K562 (cell line): Measurements from ENCODE around the gene ZNF785. TPM values are rescaled to one million over a fixed set of nuclear protein-coding genes. Genes with fewer than 3 reads are reported as not detected.

Source experiments
- BCL6 ChIP-seq: fragments of 250-450 bp; sonication (Bioruptor Pico); IDR thresholded peaks from 2 replicates; pipeline ENCODE4 v1.4.0; 2020
- CHD2 ChIP-seq: IDR thresholded peaks from 2 replicates; pipeline ENCODE4 v1.6.1; 2011; ENCODE audit warnings: low read depth, low read length
- ETS2 ChIP-seq: IDR thresholded peaks from 2 replicates; pipeline ENCODE4 v1.6.1; 2016; ENCODE audit warnings: borderline replicate concordance, missing genetic modification characterization, mild to moderate bottlenecking, moderate library complexity, missing compliant biosample characterization; ENCODE audit not compliant: poor library complexity, severe bottlenecking
- HSF4 ChIP-seq: fragments of 250-450 bp; sonication (Bioruptor Pico); IDR thresholded peaks from 2 replicates; pipeline ENCODE4 v2.1.2; 2022; ENCODE audit warnings: mild to moderate bottlenecking, moderate library complexity, borderline replicate concordance
- KAT8 ChIP-seq: fragments of 450-650 bp; IDR thresholded peaks from 2 replicates; pipeline ENCODE4 v1.6.1; 2016; ENCODE audit warnings: low read depth, mild to moderate bottlenecking
- MAX ChIP-seq: sonication (generic); formaldehyde crosslinking; IDR thresholded peaks from 2 replicates; pipeline ENCODE4 v1.9.0; 2022; ENCODE audit warnings: mild to moderate bottlenecking, missing genetic modification reagents
- RBBP5 ChIP-seq: fragments of 200-600 bp; sonication (generic); IDR thresholded peaks from 2 replicates; pipeline ENCODE4 v1.6.1; 2012; ENCODE audit warnings: borderline replicate concordance, mild to moderate bottlenecking, low read length, control low read depth, inconsistent platforms; ENCODE audit not compliant: insufficient read depth, poor library complexity, severe bottlenecking
- RBM15 ChIP-seq: fragments of 200-400 bp; formaldehyde crosslinking; IDR thresholded peaks from 2 replicates; pipeline ENCODE4 v1.6.1; 2018; ENCODE audit warnings: mild to moderate bottlenecking, low read length, moderate library complexity; ENCODE audit not compliant: insufficient read depth
- SMC3 ChIP-seq: conservative IDR thresholded peaks from 2 replicates; pipeline ENCODE4 v1.6.1; 2011; ENCODE audit warnings: low read depth, low read length, improper control_type of control experiment; ENCODE audit not compliant: insufficient read depth
- STAT6 ChIP-seq: sonication (generic); formaldehyde crosslinking; IDR thresholded peaks from 2 replicates; pipeline ENCODE4 v1.8.1; 2023; ENCODE audit warnings: mild to moderate bottlenecking, missing genetic modification reagents
- TSC22D4 ChIP-seq: fragments of 450-650 bp; IDR thresholded peaks from 2 replicates; pipeline ENCODE4 v1.6.1; 2016; ENCODE audit warnings: missing genetic modification characterization, missing biosample characterization, control low read depth
- ZBTB17 ChIP-seq: fragments of 450-650 bp; formaldehyde crosslinking; IDR thresholded peaks from 2 replicates; pipeline ENCODE4 v1.4.0; 2020; ENCODE audit warnings: mild to moderate bottlenecking
- ZBTB2 ChIP-seq: fragments of 450-650 bp; IDR thresholded peaks from 2 replicates; pipeline ENCODE4 v1.6.1; 2016; ENCODE audit warnings: antibody characterized with exemption
- ZBTB9 ChIP-seq: fragments of 450-650 bp; formaldehyde crosslinking; IDR thresholded peaks from 2 replicates; pipeline ENCODE4 v1.4.0; 2020; ENCODE audit warnings: mild to moderate bottlenecking, moderate library complexity
- ZNF165 ChIP-seq: fragments of 250-450 bp; sonication (Bioruptor Pico); IDR thresholded peaks from 2 replicates; pipeline ENCODE4 v1.4.0; 2020; ENCODE audit warnings: borderline replicate concordance
- ZNF197 ChIP-seq: fragments of 200-800 bp; sonication (Bioruptor generic); IDR thresholded peaks from 2 replicates; pipeline ENCODE4 v1.6.1; 2016; ENCODE audit warnings: low read depth, missing genetic modification characterization, missing compliant biosample characterization
- ZNF263 ChIP-seq: sonication (generic); formaldehyde crosslinking; IDR thresholded peaks from 2 replicates; pipeline ENCODE4 v1.8.0; 2022; ENCODE audit warnings: mild to moderate bottlenecking, missing genetic modification reagents, borderline replicate concordance
- ZNF3 ChIP-seq: fragments of 250-450 bp; sonication (Bioruptor Pico); IDR thresholded peaks from 2 replicates; pipeline ENCODE4 v1.5.0; 2021; ENCODE audit warnings: mild to moderate bottlenecking, moderate library complexity
- ZNF436 ChIP-seq: fragments of 250-450, 450-650 bp; sonication (Bioruptor Pico); formaldehyde crosslinking; IDR thresholded peaks from 2 replicates; pipeline ENCODE4 v1.7.0; 2020; ENCODE audit warnings: mild to moderate bottlenecking
- ZNF511 ChIP-seq: sonication (generic); formaldehyde crosslinking; IDR thresholded peaks from 2 replicates; pipeline ENCODE4 v1.8.0; 2022; ENCODE audit warnings: mild to moderate bottlenecking, missing genetic modification reagents
- ZNF551 ChIP-seq: fragments of 250-450 bp; sonication (Bioruptor Pico); IDR thresholded peaks from 2 replicates; pipeline ENCODE4 v1.5.0; 2021; ENCODE audit warnings: mild to moderate bottlenecking, moderate library complexity
- ZNF766 ChIP-seq: fragments of 200-800 bp; sonication (Bioruptor generic); conservative IDR thresholded peaks from 2 replicates; pipeline ENCODE4 v1.6.1; 2016; ENCODE audit warnings: missing genetic modification characterization, missing compliant biosample characterization
- polyA plus RNA-seq, 8 experiments: library from polyadenylated mRNA; depleted of rRNA in 4 of 8; stranded (reverse) in 5 of 8; unstranded in 3 of 8; fragments of >200 nt; fragmentation: Nextera tagmentation in 2 of 8; fragmentation: Illumina TruSeq in 1 of 8; extraction: Ambion mirVana in 2 of 8; extraction: Trizol in 1 of 8; gene quantifications; 2 replicates each; pipeline versions ENCODE4 v1.2.1 to v1.2.3, GENCODE V29; 2011 to 2014; ENCODE audit warnings: inconsistent platforms in 1 of 8, missing spikeins in 1 of 8
- total RNA-seq, 7 experiments: library from RNA; depleted of rRNA in 6 of 7; stranded (reverse); fragments of >200 nt in 6 of 7; fragmentation: Illumina TruSeq in 2 of 7; extraction: Trizol in 2 of 7; gene quantifications; 2 replicates each; pipeline versions ENCODE4 v1.2.1 to v1.2.3, GENCODE V29; 2011 to 2021; ENCODE audit warnings: low replicate concordance in 1 of 7

Gene ZNF785
- total and polyA plus RNA-seq, 9 of the 15 experiments (the other 6 are each of a cell fraction or from before 2014, with no cell fraction given), result 0.64 to 11.0 (median 6.4) TPM

GRCh38 chr16:30558789-30559377 lies 26.6 kb downstream of the ZNF785 start (continued):
- TF ChIP-seq RBM15 (no peak), STAT6 (no peak), ZNF3 (CRISPR knock-in tag) (no peak), ZNF766 (CRISPR knock-in tag) (no peak), ZNF551 (CRISPR knock-in tag) (no peak), ETS2 (no peak), HSF4 (CRISPR knock-in tag) (no peak), ZNF263 (CRISPR knock-in tag) (no peak; the same call in 1 of the 2 replicates), ZBTB2 (no peak), ZBTB9 (CRISPR knock-in tag) (no peak), KAT8 (no peak), MAX (CRISPR knock-in tag) (0 out of 2 replicates have a peak, but pooled peaks have one; percentile 13), RBBP5 (no peak), ZNF165 (CRISPR knock-in tag) (no peak), BCL6 (CRISPR knock-in tag) (no peak), ZNF197 (CRISPR knock-in tag) (no peak), ZBTB17 (CRISPR knock-in tag) (no peak), ZNF436 (no peak), ZNF511 (no peak), SMC3 (no peak), TSC22D4 (no peak), CHD2 (no peak)
